Panc1 (cell line): Measurements from ENCODE around the gene SLIT1. TPM values are rescaled to one million over a fixed set of nuclear protein-coding genes. Genes with fewer than 3 reads are reported as not detected.

Experiments used
- ATAC-seq: fragments of 200-7000 bp; cut with Tn5 transposase; 2 replicates; pipeline ENCODE4 v1.9.1; 2020; ENCODE audit warnings: mild to moderate bottlenecking, moderate library complexity
- BruUV-seq: library from RNA; stranded (reverse); fragments of 400-500 nt; replicated peaks from 2 replicates; lab custom pipeline; 2021; lab: Mats Ljungman, UMichigan
- CTCF ChIA-PET: fragments of 300-600 bp; sonication (Branson Sonifier 250); formaldehyde crosslinking; loops from one replicate; lab custom pipeline; 2022; ENCODE audit warnings: antibody characterized with exemption; lab: Charles Lee
- POLR2A ChIA-PET: fragments of 300-600 bp; sonication (Branson Sonifier 250); formaldehyde crosslinking; loops from one replicate; lab custom pipeline; 2022; ENCODE audit warnings: antibody characterized with exemption; lab: Charles Lee
- DNase-seq: peaks from one replicate; pipeline ENCODE4 v3.0.0-alpha.2; 2010; ENCODE audit warnings: low read depth, low spot score
- H3K27ac ChIP-seq: 2 replicates; pipeline ENCODE4 v1.5.1; 2011; ENCODE audit warnings: mild to moderate bottlenecking, low read length, inconsistent platforms
- H3K27me3 ChIP-seq: fragments of 200-500 bp; sonication (Bioruptor generic); 2 replicates; pipeline ENCODE4 v1.6.0; 2014; ENCODE audit warnings: low read length, inconsistent platforms; ENCODE audit not compliant: control insufficient read depth, insufficient read depth
- H3K36me3 ChIP-seq: fragments of 200-500 bp; sonication (Bioruptor generic); 2 replicates; pipeline ENCODE4 v1.5.1; 2014; ENCODE audit warnings: inconsistent platforms, mild to moderate bottlenecking, low read length, moderate library complexity; ENCODE audit not compliant: control insufficient read depth, insufficient read depth
- H3K4me1 ChIP-seq: 2 replicates; pipeline ENCODE4 v1.5.1; 2011; ENCODE audit warnings: inconsistent platforms, mild to moderate bottlenecking, low read length, moderate library complexity; ENCODE audit not compliant: control insufficient read depth, insufficient read depth
- H3K4me3 ChIP-seq, 2 experiments: 2 replicates each; pipeline ENCODE4 v1.5.1; 2011 to 2012; ENCODE audit warnings: low read depth in 2 of 2, low read length in 2 of 2, mild to moderate bottlenecking in 2 of 2, inconsistent platforms in 1 of 2, moderate library complexity in 1 of 2
- H3K9me3 ChIP-seq: fragments of 200-500 bp; sonication (Bioruptor generic); 2 replicates; pipeline ENCODE4 v1.5.1; 2014; ENCODE audit warnings: low read depth, mild to moderate bottlenecking, inconsistent platforms, low read length, moderate library complexity; ENCODE audit not compliant: control insufficient read depth, insufficient read depth
- POLR2AphosphoS5 ChIP-seq: IDR thresholded peaks from 2 replicates; pipeline ENCODE4 v1.6.1; 2012; ENCODE audit warnings: mild to moderate bottlenecking, low read depth, low read length, moderate library complexity
- SIN3A ChIP-seq: IDR thresholded peaks from 2 replicates; pipeline ENCODE4 v1.6.1; 2012; ENCODE audit warnings: low read depth, mild to moderate bottlenecking, low read length, moderate library complexity, borderline replicate concordance; ENCODE audit not compliant: insufficient read depth
- TCF7L2 ChIP-seq: IDR thresholded peaks from 2 replicates; pipeline ENCODE4 v1.6.1; 2011; ENCODE audit warnings: mild to moderate bottlenecking, low read depth, low read length, inconsistent platforms
- in situ Hi-C: cut with HindIII; loops from 2 replicates; pipeline ENCODE4 v1.10.0; 2016; ENCODE audit warnings: low sequenced_read_pairs, low pct_unique_long_range_greater_than_20kb
- intact Hi-C: fragments of 100-400 bp; cut with micrococcal nuclease; formaldehyde crosslinking; loops from one replicate; pipeline ENCODE4 v1.10.0; 2022; ENCODE audit not compliant: unreplicated experiment
- total RNA-seq: library from RNA; stranded (reverse); gene quantifications from one replicate; pipeline ENCODE4 v1.2.1, GENCODE V29; 2021; ENCODE audit not compliant: unreplicated experiment
- TF ChIP-seq, protein P1 (sequence below), 2 experiments: IDR thresholded peaks; 2 replicates each; pipeline ENCODE4 v1.6.1; 2011 to 2012; ENCODE audit warnings: low read depth in 2 of 2, control low read depth in 1 of 2, low read length in 1 of 2, mild to moderate bottlenecking in 1 of 2, moderate library complexity in 1 of 2; ENCODE audit not compliant: insufficient read depth in 1 of 2
- TF ChIP-seq, protein P2 (sequence below): fragments of 450-650 bp; IDR thresholded peaks from 2 replicates; pipeline ENCODE4 v1.5.1; 2017; ENCODE audit warnings: mild to moderate bottlenecking

The SLIT1 gene
- total RNA-seq, 1 experiment from 2014 or later = 2.6 TPM

DNA sequence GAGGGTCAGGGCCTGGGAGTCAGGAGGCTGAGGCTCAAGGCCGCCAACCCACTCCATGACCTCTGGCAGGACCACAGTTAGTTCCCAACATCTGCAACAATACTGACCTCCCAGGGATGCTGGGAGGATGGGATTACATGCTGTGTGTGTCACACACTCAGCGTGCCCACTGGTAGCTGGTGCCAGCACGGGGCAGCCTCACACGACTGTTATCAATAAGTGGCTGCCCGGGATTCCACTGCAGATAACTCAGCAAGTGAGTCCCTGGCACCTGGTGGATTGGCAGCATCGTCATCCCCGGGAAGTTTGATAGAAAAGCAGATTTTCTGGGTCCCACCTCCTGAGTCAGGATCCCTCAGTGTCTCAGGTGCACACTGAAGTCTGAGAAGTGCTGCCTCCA lies 110.3 kb downstream of the SLIT1 start:
- Histone ChIP-seq H3K4me3 (no peak overlapping the region), H3K27me3 (no peaks in the 10 kb centered on the region; the same call in 1 of the 2 replicates), H3K9me3 (no peaks in the 10 kb centered on the region), H3K27ac (no peak overlapping the region), H3K36me3 (no peaks in the 10 kb centered on the region), H3K4me1 (no peaks in the 10 kb centered on the region; the same call in 1 of the 2 replicates)
- DNase-seq = no peak
- TF ChIP-seq SIN3A (no peak), POLR2AphosphoS5 (no peak), TCF7L2 (no peak)
- TF ChIP-seq, protein P1, sequence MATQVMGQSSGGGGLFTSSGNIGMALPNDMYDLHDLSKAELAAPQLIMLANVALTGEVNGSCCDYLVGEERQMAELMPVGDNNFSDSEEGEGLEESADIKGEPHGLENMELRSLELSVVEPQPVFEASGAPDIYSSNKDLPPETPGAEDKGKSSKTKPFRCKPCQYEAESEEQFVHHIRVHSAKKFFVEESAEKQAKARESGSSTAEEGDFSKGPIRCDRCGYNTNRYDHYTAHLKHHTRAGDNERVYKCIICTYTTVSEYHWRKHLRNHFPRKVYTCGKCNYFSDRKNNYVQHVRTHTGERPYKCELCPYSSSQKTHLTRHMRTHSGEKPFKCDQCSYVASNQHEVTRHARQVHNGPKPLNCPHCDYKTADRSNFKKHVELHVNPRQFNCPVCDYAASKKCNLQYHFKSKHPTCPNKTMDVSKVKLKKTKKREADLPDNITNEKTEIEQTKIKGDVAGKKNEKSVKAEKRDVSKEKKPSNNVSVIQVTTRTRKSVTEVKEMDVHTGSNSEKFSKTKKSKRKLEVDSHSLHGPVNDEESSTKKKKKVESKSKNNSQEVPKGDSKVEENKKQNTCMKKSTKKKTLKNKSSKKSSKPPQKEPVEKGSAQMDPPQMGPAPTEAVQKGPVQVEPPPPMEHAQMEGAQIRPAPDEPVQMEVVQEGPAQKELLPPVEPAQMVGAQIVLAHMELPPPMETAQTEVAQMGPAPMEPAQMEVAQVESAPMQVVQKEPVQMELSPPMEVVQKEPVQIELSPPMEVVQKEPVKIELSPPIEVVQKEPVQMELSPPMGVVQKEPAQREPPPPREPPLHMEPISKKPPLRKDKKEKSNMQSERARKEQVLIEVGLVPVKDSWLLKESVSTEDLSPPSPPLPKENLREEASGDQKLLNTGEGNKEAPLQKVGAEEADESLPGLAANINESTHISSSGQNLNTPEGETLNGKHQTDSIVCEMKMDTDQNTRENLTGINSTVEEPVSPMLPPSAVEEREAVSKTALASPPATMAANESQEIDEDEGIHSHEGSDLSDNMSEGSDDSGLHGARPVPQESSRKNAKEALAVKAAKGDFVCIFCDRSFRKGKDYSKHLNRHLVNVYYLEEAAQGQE (IDR thresholded peaks at IDR 0.05; ENCODE audit: insufficient read depth in 1 of 2, low read depth in 2 of 2, low read length in 1 of 2) = no peak
- TF ChIP-seq, protein P2, sequence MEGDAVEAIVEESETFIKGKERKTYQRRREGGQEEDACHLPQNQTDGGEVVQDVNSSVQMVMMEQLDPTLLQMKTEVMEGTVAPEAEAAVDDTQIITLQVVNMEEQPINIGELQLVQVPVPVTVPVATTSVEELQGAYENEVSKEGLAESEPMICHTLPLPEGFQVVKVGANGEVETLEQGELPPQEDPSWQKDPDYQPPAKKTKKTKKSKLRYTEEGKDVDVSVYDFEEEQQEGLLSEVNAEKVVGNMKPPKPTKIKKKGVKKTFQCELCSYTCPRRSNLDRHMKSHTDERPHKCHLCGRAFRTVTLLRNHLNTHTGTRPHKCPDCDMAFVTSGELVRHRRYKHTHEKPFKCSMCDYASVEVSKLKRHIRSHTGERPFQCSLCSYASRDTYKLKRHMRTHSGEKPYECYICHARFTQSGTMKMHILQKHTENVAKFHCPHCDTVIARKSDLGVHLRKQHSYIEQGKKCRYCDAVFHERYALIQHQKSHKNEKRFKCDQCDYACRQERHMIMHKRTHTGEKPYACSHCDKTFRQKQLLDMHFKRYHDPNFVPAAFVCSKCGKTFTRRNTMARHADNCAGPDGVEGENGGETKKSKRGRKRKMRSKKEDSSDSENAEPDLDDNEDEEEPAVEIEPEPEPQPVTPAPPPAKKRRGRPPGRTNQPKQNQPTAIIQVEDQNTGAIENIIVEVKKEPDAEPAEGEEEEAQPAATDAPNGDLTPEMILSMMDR = no peak
- ChIA-PET POLR2A (no interaction called here), CTCF (no interaction called here)
- in situ Hi-C loops = no loop called here
- ATAC-seq = no peak
- BruUV-seq = no TSS peak
- intact Hi-C loops = no loop called here

DNA sequence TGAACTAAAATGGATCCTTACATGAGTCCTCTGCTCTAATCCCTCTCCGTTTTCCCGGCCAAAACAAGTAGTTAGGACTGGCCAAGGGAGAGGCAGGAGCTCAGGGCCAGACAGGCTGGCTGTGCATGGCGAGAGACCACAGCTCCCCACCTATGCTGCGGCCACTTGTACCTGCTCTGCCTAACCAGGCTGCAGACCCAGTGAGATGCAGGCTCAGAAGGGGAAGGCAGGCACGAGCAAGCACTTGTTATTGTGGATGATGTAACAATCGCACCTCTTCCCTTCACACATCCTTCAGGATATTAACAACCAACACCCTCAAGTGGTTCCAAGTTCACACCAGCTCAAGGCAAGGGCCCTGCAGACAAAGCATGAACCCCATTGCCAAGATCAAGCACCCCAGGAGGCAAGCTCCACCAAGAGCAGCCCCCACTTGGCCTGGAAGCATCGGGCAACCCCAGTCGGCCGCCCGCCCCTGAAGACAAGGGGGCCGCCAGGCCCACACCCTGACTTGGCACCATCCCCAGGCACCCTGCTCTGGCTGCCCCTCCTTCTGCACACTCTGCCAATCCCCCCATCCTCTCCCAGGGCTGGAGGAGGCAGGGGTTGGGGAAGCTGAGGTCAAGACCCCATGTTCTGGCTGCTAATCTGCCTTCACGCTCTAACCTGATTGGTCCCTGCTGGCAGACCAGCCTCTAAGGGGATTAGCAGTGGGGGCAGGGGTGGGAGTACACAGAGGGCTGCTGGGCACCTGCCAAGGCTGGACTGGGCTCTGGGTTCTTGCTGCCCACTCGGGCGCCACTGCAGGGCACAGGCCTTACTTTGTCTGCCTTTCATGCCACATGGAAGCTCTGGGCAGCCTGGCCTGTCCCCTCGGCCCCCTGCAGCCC lies 111.3 kb downstream of the SLIT1 start:
- in situ Hi-C loops = no loop called here
- Histone ChIP-seq H3K4me1 (no peaks in the 10 kb centered on the region; the same call in 1 of the 2 replicates), H3K36me3 (no peaks in the 10 kb centered on the region), H3K27me3 (no peaks in the 10 kb centered on the region; the same call in 1 of the 2 replicates), H3K4me3 (no peak overlapping the region), H3K9me3 (no peaks in the 10 kb centered on the region), H3K27ac (no peak overlapping the region)
- no peak for DNase-seq
- ChIA-PET POLR2A (no interaction called here), CTCF (interaction anchor here (0.6 to 2.9 kb wide), 5 partner anchors 122 to 159 kb away, joined by 4 to 51 read pairs (median 6); no protein-coding TSS in a partner anchor)
- intact Hi-C loops = no loop called here
- no TSS peak for BruUV-seq
- TF ChIP-seq SIN3A = no peak
- TF ChIP-seq, protein P1 (IDR thresholded peaks at IDR 0.05; ENCODE audit: insufficient read depth in 1 of 2, low read depth in 2 of 2, low read length in 1 of 2) = 0 out of 4 replicates have a peak, but pooled peaks of 1 of the 2 experiments have one; percentile 19
- ATAC-seq = no peak
